T-helper 2 cell treated with Interferon-gamma antibody and Interleukin-4, amounts not matched to agents 5 μg/mL and 100 μg/mL, for 36 hours (primary cell): Measurements from ENCODE around the gene MRPS6.
A peak's percentile ranks its signal among the peaks of the same experiment; 100 is the strongest.

Experiments used
- DNase-seq: peaks from one replicate; pipeline ENCODE4 v3.0.0; 2021; ENCODE audit warnings: low spot score
- H3K27ac Mint-ChIP-seq: one replicate; pipeline ENCODE4 v1.8.0; 2021; ENCODE audit warnings: mild to moderate bottlenecking, mixed read lengths
- H3K27me3 Mint-ChIP-seq: one replicate; pipeline ENCODE4 v1.8.0; 2021; ENCODE audit warnings: low read depth, mixed read lengths
- H3K36me3 Mint-ChIP-seq: one replicate; pipeline ENCODE4 v1.8.0; 2021; ENCODE audit warnings: low read depth, mixed read lengths
- H3K4me1 Mint-ChIP-seq: one replicate; pipeline ENCODE4 v1.8.0; 2021; ENCODE audit warnings: low read depth, mixed read lengths
- H3K4me3 Mint-ChIP-seq: one replicate; pipeline ENCODE4 v1.8.0; 2022; ENCODE audit warnings: mild to moderate bottlenecking, moderate library complexity, mixed read lengths
- H3K9me3 Mint-ChIP-seq: one replicate; pipeline ENCODE4 v1.8.0; 2021; ENCODE audit warnings: mixed read lengths

MRPS6 gene

DNA sequence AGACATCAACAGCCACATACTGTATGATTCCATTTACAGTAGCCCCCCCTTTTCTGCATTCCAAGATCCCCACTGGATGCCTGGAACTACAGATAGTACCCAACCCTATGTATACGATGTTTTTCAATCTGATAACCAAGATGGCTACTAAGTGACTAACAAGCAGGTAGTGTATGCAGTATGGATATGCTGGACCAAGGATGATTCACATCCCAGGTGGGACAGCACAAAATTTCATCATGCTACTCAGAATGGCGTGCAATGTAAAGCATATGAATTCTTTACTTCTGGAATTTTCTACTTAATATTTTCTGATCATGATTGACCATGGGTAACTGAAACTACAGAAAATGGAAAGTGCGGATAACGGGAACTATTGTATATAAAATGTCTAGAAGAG, 30.0 kb upstream of the MRPS6 start:
- Mint-ChIP-seq H3K4me3 (no peak overlapping the region), H3K27ac (no peak overlapping the region), H3K27me3 (no peaks in the 10 kb centered on the region), H3K36me3 (no peaks in the 10 kb centered on the region), H3K4me1 (peaks cover 6% of the 10 kb centered on the region), H3K9me3 (no peaks in the 10 kb centered on the region)
- no peak for DNase-seq

DNA sequence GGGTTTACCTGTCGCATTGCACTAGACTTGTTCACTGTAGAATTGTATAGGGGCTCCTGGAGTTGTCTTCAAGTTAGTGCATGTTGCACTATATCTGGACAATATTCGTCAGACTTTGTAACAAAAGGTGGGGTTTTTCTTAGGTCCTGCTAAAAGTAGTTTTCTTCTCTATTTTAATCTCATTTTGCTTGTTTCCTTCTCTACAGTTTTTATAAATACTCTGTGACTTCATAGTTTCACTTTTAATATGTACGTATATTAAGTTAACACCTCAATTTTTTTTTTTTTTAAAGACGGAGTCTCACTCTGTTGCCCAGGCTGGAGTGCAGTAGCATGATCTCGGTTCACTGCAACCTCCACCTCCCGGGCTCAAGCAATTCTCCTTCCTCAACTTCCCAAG, 26.5 kb upstream of the MRPS6 start:
- Mint-ChIP-seq H3K9me3 (no peaks in the 10 kb centered on the region), H3K27me3 (no peaks in the 10 kb centered on the region), H3K4me3 (no peak overlapping the region), H3K27ac (no peak overlapping the region), H3K36me3 (no peaks in the 10 kb centered on the region), H3K4me1 (peaks cover 7% of the 10 kb centered on the region)
- DNase-seq: no peak

DNA sequence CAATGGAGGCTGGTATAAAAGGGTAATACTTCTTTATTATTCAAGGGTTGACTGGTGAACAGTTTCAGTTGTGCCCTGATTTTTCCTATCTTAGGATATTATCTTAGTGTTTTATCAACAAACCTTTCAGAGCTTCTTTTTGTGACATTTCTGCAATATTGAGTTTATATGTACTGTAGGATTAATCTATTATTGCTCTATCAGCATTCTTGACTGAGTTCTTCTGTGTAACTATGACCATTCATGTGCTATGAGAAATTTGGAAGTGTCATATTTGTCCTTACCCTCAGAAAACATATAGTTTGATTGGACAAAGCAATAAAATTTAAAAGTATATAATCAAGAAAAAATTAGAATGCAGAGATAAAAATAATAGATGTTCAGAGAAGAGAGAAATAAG, 25.5 kb upstream of the MRPS6 start:
- H3K4me1 Mint-ChIP-seq: peaks cover 7% of the 10 kb centered on the region
- H3K27ac Mint-ChIP-seq: no peak overlapping the region
- no peaks in the 10 kb centered on the region for H3K36me3 Mint-ChIP-seq
- H3K9me3 Mint-ChIP-seq: no peaks in the 10 kb centered on the region
- DNase-seq: no peak
- no peaks in the 10 kb centered on the region for H3K27me3 Mint-ChIP-seq
- H3K4me3 Mint-ChIP-seq: no peak overlapping the region

DNA sequence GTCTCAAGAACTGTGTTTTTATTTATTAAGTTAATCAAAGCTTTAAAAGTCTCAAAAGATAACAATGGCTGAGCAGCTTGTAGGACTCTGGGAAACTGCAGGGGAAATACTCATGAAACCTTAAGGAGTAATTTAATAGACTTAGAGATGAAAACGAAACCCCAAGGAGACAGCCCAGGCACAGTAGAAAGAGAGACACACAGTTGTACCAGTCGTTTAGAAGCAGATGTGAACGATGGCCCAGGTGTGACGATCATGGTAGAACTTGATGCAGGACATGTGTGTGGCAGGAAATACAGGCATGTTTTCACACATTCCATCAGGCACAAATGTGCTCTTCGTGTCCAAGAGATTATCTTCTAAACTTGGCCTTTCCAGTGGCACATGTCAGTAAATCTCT, 21.2 kb upstream of the MRPS6 start:
- Mint-ChIP-seq H3K27me3 (no peaks in the 10 kb centered on the region), H3K36me3 (no peaks in the 10 kb centered on the region), H3K4me1 (peaks cover 1% of the 10 kb centered on the region), H3K9me3 (no peaks in the 10 kb centered on the region), H3K27ac (no peak overlapping the region), H3K4me3 (no peak overlapping the region)
- no peak for DNase-seq

DNA sequence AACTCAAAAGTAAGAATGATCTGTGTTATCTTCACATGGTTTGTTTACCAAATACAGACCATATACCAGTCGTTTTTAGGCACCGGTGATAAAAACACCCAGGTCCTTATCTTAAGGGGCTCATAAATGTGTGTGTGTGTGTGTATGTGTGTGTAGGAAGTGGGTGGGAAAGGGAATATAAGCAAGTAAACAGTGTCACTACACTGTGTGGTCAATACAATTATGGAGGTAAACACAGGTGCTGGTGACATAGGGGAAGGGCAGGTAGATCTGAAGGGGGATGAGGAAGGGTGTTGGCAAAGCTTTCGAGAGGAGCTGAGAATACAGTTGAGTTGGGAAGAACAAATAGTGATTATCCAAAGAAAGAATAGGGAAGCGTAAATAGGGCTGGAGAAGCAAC, 19.1 kb upstream of the MRPS6 start:
- Mint-ChIP-seq H3K4me3 (no peak overlapping the region), H3K9me3 (no peaks in the 10 kb centered on the region), H3K27ac (no peak overlapping the region), H3K27me3 (no peaks in the 10 kb centered on the region), H3K36me3 (no peaks in the 10 kb centered on the region), H3K4me1 (peaks cover 1% of the 10 kb centered on the region)
- DNase-seq: no peak

DNA sequence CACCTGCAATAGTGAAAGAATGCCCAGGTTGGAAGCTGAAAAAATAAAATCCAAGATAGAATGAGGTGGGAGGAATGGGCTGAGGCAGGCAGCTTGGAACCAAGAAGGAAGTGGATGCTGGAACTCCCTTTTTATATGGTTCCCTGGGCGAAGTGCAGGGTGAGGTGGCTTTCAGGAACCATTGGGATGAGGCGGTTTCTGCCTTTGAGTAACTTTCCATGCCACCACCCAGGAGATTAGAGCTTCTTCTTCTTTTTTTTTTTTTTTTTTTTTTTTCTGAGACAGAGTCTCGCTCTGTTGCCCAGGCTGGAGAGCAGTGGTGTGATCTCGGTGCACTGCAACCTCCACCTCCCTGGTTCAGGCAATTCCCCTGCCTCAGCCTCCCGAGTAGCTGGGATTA, 17.8 kb upstream of the MRPS6 start:
- no peak for DNase-seq
- H3K27me3 Mint-ChIP-seq: no peaks in the 10 kb centered on the region
- H3K27ac Mint-ChIP-seq: no peak overlapping the region
- H3K4me3 Mint-ChIP-seq: no peak overlapping the region
- H3K36me3 Mint-ChIP-seq: no peaks in the 10 kb centered on the region
- peaks cover 3% of the 10 kb centered on the region for H3K9me3 Mint-ChIP-seq
- peaks cover 1% of the 10 kb centered on the region for H3K4me1 Mint-ChIP-seq

DNA sequence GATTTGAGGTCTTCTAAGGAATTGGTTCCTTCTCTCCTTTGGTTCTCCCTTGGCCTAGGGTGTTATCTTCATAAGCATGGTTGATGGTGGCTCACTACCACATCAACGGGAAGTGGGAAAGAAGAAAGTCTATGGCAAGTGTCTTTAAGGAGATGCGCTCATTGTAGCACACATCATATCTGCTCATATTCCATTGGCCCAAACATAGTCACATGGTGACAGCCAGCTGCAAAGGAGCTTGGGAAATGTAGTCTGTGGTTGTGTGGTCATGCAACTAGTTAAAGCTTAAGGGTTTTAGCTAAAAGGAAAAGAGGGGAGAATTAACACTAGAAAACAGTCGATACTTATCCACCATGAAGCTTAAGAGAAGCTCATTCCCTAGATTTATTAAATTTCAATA, 11.4 kb upstream of the MRPS6 start:
- Mint-ChIP-seq H3K27ac (no peak overlapping the region), H3K4me3 (no peak overlapping the region), H3K9me3 (peaks cover 16% of the 10 kb centered on the region), H3K36me3 (no peaks in the 10 kb centered on the region), H3K27me3 (peaks cover 10% of the 10 kb centered on the region), H3K4me1 (no peaks in the 10 kb centered on the region)
- no peak for DNase-seq

DNA sequence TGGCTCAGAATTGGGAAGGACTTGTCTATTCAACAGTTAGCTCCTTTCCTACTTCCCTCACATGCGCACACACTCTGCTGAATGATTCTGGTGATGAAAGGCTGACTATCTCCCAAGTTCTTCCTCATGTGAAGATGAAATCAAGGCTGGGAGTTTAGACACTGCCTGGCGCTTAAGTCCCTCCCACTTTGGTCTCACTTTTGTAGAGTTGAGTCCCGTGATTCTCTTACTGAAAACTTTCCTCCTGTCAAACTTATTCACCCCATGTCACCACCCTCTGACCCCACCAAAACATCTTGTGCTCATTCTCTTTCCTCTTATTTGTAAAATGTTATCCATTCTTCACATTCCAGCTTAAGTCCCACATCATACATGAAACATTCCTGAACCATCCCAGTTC, 8.4 kb upstream of the MRPS6 start:
- H3K27me3 Mint-ChIP-seq: peaks cover 10% of the 10 kb centered on the region
- H3K9me3 Mint-ChIP-seq: peaks cover 16% of the 10 kb centered on the region
- no peak overlapping the region for H3K27ac Mint-ChIP-seq
- H3K4me3 Mint-ChIP-seq: no peak overlapping the region
- DNase-seq: no peak
- no peaks in the 10 kb centered on the region for H3K36me3 Mint-ChIP-seq
- no peaks in the 10 kb centered on the region for H3K4me1 Mint-ChIP-seq

DNA sequence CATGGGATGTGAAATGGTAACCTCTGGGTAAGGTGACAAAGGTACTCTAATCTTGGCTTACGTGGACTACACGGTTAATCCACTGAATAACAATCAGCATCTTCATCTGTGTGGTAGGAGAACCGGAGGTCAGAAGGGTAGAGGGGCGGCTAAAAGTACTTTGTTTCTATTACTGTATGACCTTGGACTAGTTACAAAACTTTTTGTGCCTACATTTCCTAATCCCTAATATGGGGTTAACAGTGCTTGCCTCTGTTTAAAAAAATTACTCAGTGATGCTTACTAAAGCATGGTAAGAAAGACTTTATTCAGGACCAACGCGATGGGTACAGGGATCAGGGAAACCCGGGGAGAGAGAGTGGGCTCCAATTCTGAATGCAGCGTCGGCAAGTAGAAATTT, 1.7 kb upstream of the MRPS6 start:
- Mint-ChIP-seq H3K27me3 (no peaks in the 10 kb centered on the region), H3K9me3 (no peaks in the 10 kb centered on the region), H3K36me3 (peaks cover 25% of the 10 kb centered on the region), H3K4me3 (peak overlapping the region; percentile 83), H3K27ac (peak overlapping the region; percentile 4), H3K4me1 (peaks cover 27% of the 10 kb centered on the region)
- DNase-seq: no peak

DNA sequence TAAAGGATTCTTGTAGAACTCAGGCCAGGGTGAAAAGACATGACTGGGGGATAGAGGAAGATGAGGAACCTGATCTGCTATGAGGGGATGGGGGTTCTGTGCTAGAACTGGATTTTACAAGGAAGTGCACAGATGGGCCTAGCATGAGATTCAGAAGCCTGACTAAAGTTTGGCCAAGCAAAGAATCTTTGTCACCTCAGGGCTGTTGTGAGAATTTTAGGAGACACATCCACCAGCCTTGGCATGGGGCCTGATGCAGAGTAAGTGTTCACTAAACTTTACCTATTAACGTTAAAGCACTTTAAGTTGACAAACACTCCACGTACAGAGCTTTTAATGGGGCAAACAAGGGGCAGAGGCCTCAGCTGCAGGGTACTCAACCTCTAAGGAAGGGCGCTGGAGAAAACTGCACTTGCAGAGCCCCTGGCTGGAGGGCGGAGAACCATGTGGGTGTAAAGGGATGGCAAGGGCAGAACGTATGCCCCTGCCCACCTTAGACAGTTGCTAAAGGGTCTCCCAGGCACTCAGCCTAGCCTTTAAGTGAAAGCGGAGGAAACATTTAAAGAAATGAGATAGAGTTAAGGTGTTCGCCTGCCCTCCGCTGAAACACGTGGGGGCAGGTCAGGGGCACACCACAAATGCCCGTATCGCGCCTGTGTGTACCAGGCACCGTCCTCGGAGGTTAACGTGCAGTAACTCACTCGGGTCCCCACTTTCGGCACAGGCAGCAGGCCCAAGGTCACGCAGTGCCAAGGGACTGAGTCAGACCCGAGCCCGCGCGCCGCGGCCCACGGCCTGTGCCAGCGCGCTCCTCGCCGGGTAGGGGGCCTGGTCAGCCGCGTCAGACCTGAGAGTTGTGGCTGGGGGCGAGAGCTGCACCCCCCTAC, 990 bp upstream of the MRPS6 start:
- peaks cover 31% of the 10 kb centered on the region for H3K36me3 Mint-ChIP-seq
- no peak for DNase-seq
- no peaks in the 10 kb centered on the region for H3K9me3 Mint-ChIP-seq
- H3K27ac Mint-ChIP-seq: peak overlapping the region; percentile 79
- H3K4me3 Mint-ChIP-seq: peak overlapping the region; percentile 83
- H3K4me1 Mint-ChIP-seq: peaks cover 33% of the 10 kb centered on the region
- H3K27me3 Mint-ChIP-seq: no peaks in the 10 kb centered on the region

DNA sequence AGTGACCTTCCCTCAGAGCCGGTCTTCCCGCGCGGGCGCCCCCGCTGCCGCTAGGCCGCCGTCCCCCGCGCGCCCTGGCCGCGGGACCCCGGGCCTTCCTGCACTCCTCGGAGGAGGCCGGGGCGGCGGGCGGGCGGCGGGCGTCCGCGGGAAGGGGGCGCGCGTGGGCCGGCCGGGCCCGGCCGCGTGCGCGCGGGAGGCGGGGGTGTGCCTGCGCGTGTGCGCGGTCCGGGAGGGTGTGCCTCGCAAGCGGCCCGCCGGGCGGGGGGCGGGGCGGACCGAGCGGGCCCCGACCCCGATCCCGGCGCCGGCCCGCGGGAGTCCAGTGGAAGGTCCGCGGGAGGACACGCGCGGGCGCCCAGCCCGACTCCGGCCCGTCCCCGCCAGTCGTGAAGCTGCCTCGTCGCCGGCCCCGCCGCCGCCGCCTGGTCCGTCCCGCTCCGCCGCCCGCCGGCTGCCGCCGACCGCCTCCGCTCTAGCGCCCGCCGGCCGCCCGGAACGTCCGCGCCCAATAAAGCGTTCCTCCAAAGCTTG, 438 bp downstream of the MRPS6 start:
- peak overlapping the region; percentile 80 for H3K27ac Mint-ChIP-seq
- no peaks in the 10 kb centered on the region for H3K27me3 Mint-ChIP-seq
- DNase-seq: no peak
- H3K4me3 Mint-ChIP-seq: peak overlapping the region; percentile 93
- H3K36me3 Mint-ChIP-seq: peaks cover 43% of the 10 kb centered on the region
- no peaks in the 10 kb centered on the region for H3K9me3 Mint-ChIP-seq
- peaks cover 47% of the 10 kb centered on the region for H3K4me1 Mint-ChIP-seq

DNA sequence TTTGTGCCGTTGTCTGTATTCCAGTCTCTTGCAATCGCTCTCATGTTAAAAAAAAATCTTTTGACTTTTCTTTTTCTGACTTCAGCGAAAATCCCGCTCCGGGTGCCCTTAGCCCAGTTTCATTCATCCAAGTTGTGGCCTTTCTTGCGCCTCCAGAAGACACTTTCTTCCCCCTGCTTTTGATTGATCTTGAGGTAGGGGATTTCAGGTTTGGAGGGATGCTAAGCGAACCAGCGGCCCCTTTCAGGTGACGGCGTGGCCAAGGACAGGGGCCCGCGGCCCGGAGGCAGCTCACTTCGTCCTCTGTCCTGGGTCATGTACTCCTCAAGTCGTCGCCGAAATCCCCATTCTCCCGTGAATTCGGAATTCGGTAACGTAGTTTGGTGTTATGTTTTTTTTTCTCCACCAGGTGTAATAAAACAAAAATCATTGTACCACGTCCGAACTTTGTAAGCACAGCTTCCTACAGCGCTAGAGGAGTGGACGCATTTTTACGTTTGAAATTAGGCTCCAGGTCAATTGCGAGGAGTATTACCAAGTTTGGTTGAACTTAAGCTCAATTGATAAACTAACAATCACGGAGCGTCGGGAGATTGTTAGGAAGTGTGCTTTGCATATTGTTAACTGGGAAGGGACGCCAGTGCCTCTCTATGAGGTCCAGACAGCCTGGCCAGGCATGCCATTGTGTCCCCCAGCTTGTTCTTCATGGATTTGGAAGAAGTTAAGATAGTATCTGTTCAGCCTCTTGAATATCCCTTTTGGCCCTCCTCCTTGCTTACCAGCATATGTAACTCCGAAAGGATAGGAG, 1.1 kb downstream of the MRPS6 start:
- peaks cover 46% of the 10 kb centered on the region for H3K36me3 Mint-ChIP-seq
- peak overlapping the region; percentile 93 for H3K4me3 Mint-ChIP-seq
- H3K27me3 Mint-ChIP-seq: no peaks in the 10 kb centered on the region
- DNase-seq: no peak
- H3K9me3 Mint-ChIP-seq: no peaks in the 10 kb centered on the region
- peak overlapping the region; percentile 80 for H3K27ac Mint-ChIP-seq
- peaks cover 52% of the 10 kb centered on the region for H3K4me1 Mint-ChIP-seq

DNA sequence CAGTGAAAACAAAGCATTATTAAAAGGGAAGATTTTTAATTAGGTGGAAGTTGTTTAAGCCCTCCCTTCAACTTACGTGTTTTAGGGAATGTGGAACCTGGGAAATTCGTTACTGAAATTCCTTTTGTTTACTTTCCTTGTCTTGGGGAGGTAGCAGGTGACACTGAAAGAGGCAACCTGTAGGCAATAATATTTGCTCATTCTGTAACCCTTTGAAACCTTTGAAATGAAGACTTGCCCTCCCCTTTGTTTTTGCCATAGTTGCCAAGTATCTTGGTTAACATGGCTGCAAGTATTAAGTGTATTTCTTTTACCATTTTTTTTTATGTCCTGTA, 1.7 kb downstream of the MRPS6 start:
- peaks cover 51% of the 10 kb centered on the region for H3K36me3 Mint-ChIP-seq
- H3K27me3 Mint-ChIP-seq: no peaks in the 10 kb centered on the region

More for the DNA sequence above, 1.7 kb downstream of the MRPS6 start:
- Mint-ChIP-seq H3K27ac (peak overlapping the region; percentile 80), H3K4me1 (peaks cover 58% of the 10 kb centered on the region), H3K9me3 (no peaks in the 10 kb centered on the region), H3K4me3 (peak overlapping the region; percentile 93)
- DNase-seq: no peak
